ENCODE data around the gene SLC2A9. TPM values are rescaled to one million over a fixed set of nuclear protein-coding genes. Genes with fewer than 3 reads are reported as not detected.

Gene SLC2A9
- total RNA-seq, 4 donors from 2014 or later, result 5.6 to 10.5 (median 6.5) TPM

DNA sequence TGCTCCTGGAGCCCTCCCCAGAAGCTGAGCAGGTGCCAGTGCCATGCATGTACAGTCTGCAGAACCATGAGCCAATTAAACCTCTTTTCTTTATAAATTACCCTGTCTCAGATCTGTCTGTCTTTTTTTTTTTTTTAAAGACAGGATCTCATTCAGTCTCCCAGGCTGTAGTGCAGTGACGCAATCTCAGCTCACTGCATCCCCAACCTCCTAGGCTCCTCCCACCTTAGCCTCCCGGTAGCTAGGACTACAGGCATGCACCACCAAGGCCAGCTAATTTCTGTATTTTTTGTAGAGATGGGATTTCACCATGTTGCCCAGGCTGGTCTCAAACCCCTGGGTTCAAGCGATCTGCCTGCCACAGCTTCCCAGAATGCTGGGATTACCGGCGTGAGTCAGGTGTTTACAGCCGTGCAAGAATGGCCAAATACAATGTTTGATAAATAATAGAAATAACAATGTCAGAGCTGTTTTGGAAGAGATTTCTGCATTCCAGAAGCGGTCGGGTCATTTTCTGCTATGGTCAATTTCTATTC lies 68.8 kb downstream of the SLC2A9 start:
- WGBS, result 76% methylated on average over 8 of the region's 8 CpGs
- H3K36me3 ChIP-seq, result no peaks in the 10 kb centered on the region
- H3K4me1 ChIP-seq, result peaks cover 0 to 6% (median 0%) of the 10 kb centered on the region in 4 donors
- H3K4me3 ChIP-seq, result no peak overlapping the region
- H3K27me3 ChIP-seq, result no peaks in the 10 kb centered on the region
- TF ChIP-seq POLR2A (IDR thresholded peaks at IDR 0.05; ENCODE audit: low read depth), result no peak
- TF ChIP-seq EP300 (IDR thresholded peaks at IDR 0.05), result no peak
- TF ChIP-seq, protein P1, sequence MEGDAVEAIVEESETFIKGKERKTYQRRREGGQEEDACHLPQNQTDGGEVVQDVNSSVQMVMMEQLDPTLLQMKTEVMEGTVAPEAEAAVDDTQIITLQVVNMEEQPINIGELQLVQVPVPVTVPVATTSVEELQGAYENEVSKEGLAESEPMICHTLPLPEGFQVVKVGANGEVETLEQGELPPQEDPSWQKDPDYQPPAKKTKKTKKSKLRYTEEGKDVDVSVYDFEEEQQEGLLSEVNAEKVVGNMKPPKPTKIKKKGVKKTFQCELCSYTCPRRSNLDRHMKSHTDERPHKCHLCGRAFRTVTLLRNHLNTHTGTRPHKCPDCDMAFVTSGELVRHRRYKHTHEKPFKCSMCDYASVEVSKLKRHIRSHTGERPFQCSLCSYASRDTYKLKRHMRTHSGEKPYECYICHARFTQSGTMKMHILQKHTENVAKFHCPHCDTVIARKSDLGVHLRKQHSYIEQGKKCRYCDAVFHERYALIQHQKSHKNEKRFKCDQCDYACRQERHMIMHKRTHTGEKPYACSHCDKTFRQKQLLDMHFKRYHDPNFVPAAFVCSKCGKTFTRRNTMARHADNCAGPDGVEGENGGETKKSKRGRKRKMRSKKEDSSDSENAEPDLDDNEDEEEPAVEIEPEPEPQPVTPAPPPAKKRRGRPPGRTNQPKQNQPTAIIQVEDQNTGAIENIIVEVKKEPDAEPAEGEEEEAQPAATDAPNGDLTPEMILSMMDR (IDR thresholded peaks at IDR 0.05), result no peak
- TF ChIP-seq POLR2AphosphoS5 (IDR thresholded peaks at IDR 0.05), result no peak
- no peak overlapping the region for H3K27ac ChIP-seq (replicated peaks in 1 of 4)
- intact Hi-C loops (cut with DNase I), result no loop called here
- no peaks in the 10 kb centered on the region for H3K9me3 ChIP-seq
- peak; percentile 87 for DNase-seq (ENCODE audit: extremely low spot score)

DNA sequence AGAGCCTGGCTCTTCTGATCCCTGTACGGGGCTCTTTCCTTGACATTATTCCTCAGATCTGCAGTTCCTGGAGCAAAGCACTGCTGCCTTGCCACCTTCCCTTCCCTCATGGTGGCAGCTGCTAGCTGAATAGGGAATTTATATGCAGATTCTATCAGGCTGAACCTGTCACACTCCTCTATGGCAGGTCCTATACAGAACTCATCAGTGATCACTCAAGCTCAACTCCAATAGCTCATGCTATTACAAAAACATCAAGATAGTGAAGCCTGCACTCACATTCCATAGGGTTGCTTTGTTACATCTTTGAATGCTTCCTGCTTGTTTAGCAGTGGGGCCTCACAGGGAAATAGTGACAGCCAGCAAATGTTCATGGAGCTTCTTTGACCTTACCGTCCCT lies 71.7 kb downstream of the SLC2A9 start:
- H3K4me1 ChIP-seq, result peaks cover 0 to 6% (median 0%) of the 10 kb centered on the region in 4 donors
- no peak overlapping the region for H3K27ac ChIP-seq (replicated peaks in 1 of 4)
- no peaks in the 10 kb centered on the region for H3K27me3 ChIP-seq
- no peak for TF ChIP-seq EP300 (IDR thresholded peaks at IDR 0.05)
- TF ChIP-seq, protein P1 (IDR thresholded peaks at IDR 0.05), result no peak
- TF ChIP-seq POLR2A (IDR thresholded peaks at IDR 0.05; ENCODE audit: low read depth), result no peak
- TF ChIP-seq POLR2AphosphoS5 (IDR thresholded peaks at IDR 0.05), result no peak
- no peak overlapping the region for H3K4me3 ChIP-seq
- intact Hi-C loops (cut with DNase I), result no loop called here
- peak; percentile 66 for DNase-seq (ENCODE audit: extremely low spot score)
- WGBS, result 88% methylated on average over 2 of the region's 2 CpGs
- no peaks in the 10 kb centered on the region for H3K36me3 ChIP-seq
- no peaks in the 10 kb centered on the region for H3K9me3 ChIP-seq

DNA sequence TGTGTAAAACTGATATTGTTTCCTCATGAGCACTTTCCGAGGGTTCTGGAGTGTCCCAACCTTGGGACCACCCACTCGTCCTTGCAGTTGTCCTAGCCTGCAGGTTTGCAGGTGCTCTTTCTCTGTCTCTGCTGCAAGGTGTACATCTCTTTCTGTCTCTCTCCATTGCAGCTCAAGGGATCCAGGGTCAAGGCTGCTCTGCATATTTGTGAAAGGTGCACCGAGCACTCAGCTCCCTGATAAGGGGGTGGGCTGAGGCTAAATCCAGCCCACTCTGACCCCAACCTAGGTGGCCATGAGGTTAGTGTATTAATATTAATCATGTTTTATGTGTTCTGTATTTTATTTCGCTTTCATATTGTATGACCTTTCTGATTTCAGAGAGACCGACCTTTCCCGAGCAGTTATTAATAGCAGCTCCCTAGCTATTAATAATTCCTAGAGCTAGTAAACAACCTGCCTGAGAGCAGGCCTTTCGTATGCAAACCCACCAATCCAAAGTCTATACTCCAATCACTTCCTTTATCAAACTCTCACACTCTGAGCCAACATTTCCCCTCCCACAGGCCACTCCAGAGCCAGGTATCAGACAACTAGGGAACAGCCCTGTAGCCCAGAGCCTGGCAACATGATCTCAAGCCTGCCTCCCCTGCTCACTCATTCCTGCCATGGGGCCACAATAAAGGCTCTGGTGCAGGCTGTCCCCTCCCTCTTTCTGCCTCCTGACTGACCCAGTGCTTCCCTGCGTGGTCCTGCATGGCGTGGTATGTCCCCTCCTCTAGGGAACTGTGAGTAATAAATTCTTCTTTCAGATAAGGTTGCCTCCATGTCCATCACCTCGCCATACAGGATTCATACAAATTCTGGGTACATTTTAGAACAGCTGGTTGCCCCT lies 73.9 kb downstream of the SLC2A9 start:
- H3K27ac ChIP-seq (replicated peaks in 1 of 4), result no peak overlapping the region

DNA sequence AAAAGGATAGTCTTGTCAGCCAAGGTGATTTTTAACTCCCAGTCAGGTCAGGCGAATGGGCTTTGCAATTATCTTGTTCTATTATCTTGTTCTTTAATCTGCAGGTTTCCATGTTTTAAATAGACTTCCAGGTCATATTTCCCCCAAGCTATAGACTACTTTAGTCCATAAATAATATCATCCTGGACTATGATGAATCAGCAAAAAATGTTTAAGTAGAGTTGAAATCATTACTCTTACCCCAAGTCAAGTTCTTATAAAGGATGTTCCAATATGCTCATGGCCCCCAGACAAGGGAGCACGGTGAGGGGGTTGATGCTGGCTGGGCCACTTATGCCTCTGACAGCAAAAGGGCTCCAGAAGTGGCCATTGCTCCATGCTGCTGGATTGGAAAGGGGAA lies 75.1 kb downstream of the SLC2A9 start:
- H3K36me3 ChIP-seq, result peaks cover 0 to 9% (median 4%) of the 10 kb centered on the region in 4 donors
- peak; percentile 24 for DNase-seq (ENCODE audit: extremely low spot score)
- 88% methylated on average over 2 of the region's 2 CpGs for WGBS

More for the DNA sequence above, 73.9 kb downstream of the SLC2A9 start:
- WGBS, result 84% methylated on average over 10 of the region's 10 CpGs
- TF ChIP-seq EP300 (IDR thresholded peaks at IDR 0.05) (no peak), POLR2AphosphoS5 (IDR thresholded peaks at IDR 0.05) (no peak), POLR2A (IDR thresholded peaks at IDR 0.05; ENCODE audit: low read depth) (no peak)
- TF ChIP-seq, protein P1 (IDR thresholded peaks at IDR 0.05), result no peak
- intact Hi-C loops (cut with DNase I), result no loop called here
- no peak overlapping the region for H3K4me3 ChIP-seq
- no peaks in the 10 kb centered on the region for H3K27me3 ChIP-seq
- no peaks in the 10 kb centered on the region for H3K36me3 ChIP-seq
- H3K4me1 ChIP-seq, result peaks cover 0 to 6% (median 0%) of the 10 kb centered on the region in 4 donors
- H3K9me3 ChIP-seq, result no peaks in the 10 kb centered on the region
- DNase-seq (ENCODE audit: extremely low spot score), result peak; percentile 74

More for the DNA sequence above, 75.1 kb downstream of the SLC2A9 start:
- Histone ChIP-seq H3K27ac (replicated peaks in 1 of 4) (no peak overlapping the region), H3K4me1 (peaks cover 0 to 6% (median 0%) of the 10 kb centered on the region in 4 donors), H3K9me3 (no peaks in the 10 kb centered on the region), H3K27me3 (no peaks in the 10 kb centered on the region), H3K4me3 (no peak overlapping the region)
- TF ChIP-seq, protein P1 (IDR thresholded peaks at IDR 0.05), result no peak
- TF ChIP-seq POLR2AphosphoS5 (IDR thresholded peaks at IDR 0.05), result no peak
- TF ChIP-seq EP300 (IDR thresholded peaks at IDR 0.05), result no peak
- no peak for TF ChIP-seq POLR2A (IDR thresholded peaks at IDR 0.05; ENCODE audit: low read depth)
- intact Hi-C loops (cut with DNase I), result no loop called here
